Suprapubic skin (tissue), 4 donors: ENCODE data around the gene KRTAP10-7.

Experiments used
- CTCF ChIP-seq, 2 donors: fragments of 200-600 bp in 1 of 2; fragments of 450-650 bp in 1 of 2; sonication (generic) in 1 of 2; IDR thresholded peaks; one replicate each; pipeline ENCODE4 v1.5.1; 2016 to 2019; ENCODE audit warnings: antibody characterized with exemption in 2 of 2, mild to moderate bottlenecking in 1 of 2, moderate library complexity in 1 of 2
- EP300 ChIP-seq: sonication (generic); formaldehyde crosslinking; IDR thresholded peaks from one replicate; pipeline ENCODE4 v1.6.1; 2017; ENCODE audit warnings: antibody characterized with exemption
- POLR2A ChIP-seq, 2 donors: fragments of 450-650 bp; IDR thresholded peaks; one replicate each; pipeline ENCODE4 v1.6.1; 2017; ENCODE audit warnings: antibody characterized with exemption in 2 of 2, mild to moderate bottlenecking in 2 of 2, moderate library complexity in 2 of 2
- POLR2AphosphoS5 ChIP-seq, 3 donors: sonication (generic); formaldehyde crosslinking; IDR thresholded peaks; one replicate each; pipeline ENCODE4 v1.6.1; 2017; ENCODE audit warnings: antibody characterized with exemption in 3 of 3

GRCh38 chr21:44601596-44602462 lies 1.4 kb downstream of the KRTAP10-7 start:
- no peak for TF ChIP-seq POLR2AphosphoS5 (IDR thresholded peaks at IDR 0.05)
- TF ChIP-seq CTCF (IDR thresholded peaks at IDR 0.05), result no peak
- no peak for TF ChIP-seq EP300
- TF ChIP-seq POLR2A (IDR thresholded peaks at IDR 0.05), result no peak
